GM21576 (cell line): Measurements from ENCODE around the gene NBPF3.
"Not testable (repeated sequence)": the region's sequence is repeated elsewhere in the genome, so short reads cannot be mapped to it uniquely, and the experiment has no call there.

Source experiments
- ATAC-seq: cut with Tn5 transposase; IDR thresholded peaks from one replicate; pipeline ENCODE4 v1.9.1; 2021; ENCODE audit warnings: mild to moderate bottlenecking, moderate library complexity; ENCODE audit not compliant: unreplicated experiment

The NBPF3 gene

GRCh38 chr1:21436488-21437340, 3.2 kb upstream of the NBPF3 start:
- ATAC-seq: no peak

- no peak for ATAC-seq
These were observed 2.6 kb upstream of the NBPF3 start for GRCh38 chr1:21437341-21437640.

- not testable (repeated sequence) for ATAC-seq
These were observed 1.2 kb upstream of the NBPF3 start for GRCh38 chr1:21438646-21439312.

- ATAC-seq: no peak
These were observed 604 bp upstream of the NBPF3 start for GRCh38 chr1:21439345-21439720.

DNA sequence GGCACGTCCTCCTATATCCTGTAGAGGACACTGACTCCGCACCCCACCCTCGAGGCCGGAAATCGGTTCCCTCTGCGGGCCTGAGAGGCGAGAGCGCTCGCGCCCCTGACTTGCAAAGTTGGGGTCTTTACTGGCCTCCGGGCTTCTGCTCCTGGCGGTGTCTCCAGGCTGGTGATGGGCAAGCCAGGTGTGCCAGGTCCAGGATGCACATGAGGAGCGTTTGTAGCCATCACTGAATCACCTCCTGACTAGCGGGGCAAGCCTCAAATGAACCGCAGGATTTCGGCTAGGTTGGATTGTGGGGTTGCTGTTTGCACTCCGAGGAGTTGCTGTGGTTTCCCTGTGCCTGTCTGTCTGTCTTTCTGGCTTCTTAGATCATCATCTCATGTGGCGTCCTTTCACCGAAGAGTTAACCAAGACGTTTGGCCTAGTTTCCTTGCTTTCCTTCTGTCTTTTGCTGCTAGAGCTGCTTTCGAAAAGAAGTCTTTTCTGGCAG, 741 bp downstream of the NBPF3 start:
- ATAC-seq: not testable (repeated sequence)

DNA sequence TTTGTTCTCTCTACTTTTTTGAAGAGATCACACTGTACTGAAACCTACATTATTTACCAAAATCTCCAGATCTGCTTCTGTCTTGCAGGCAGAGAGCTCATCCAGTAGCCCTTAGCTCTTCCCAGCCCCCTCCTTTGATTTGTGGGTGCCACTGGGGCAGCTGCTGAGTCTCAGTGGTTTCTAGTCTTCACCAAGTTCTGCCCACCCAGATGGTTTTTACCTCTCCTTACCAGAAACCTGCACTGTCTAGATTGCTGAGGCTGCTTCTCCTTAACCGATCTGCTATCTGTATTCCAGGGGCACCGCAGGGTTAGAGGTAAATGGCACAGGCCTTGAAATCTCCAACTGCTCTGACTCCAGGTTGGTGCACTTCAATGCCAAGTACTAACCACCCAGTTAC, 6.7 kb downstream of the NBPF3 start:
- ATAC-seq: not testable (repeated sequence)

GRCh38 chr1:21447311-21447710, 7.4 kb downstream of the NBPF3 start:
- ATAC-seq: no peak

- ATAC-seq: no peak
These were observed 10.0 kb downstream of the NBPF3 start for GRCh38 chr1:21449906-21450305.

DNA sequence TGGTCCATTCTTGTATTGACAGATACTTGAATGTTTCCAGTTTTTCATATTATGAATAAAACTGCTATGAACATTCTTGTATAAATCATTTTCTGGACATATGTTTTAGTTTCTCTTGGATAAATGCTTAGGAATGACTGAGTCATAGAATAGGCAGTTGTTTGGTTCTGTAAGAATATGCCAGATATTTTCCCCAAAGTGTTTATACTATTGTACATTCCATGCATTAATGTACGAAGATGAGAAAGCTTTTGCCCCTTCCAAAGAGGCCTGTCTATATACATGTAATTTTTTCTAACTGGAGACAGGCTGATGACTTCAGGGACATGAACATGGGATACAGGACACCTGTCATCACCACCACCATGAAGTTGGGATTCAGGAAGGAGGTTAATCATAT, 11.3 kb downstream of the NBPF3 start:
- ATAC-seq: no peak

- ATAC-seq: no peak
These were observed 12.1 kb downstream of the NBPF3 start for GRCh38 chr1:21451981-21452411.

DNA sequence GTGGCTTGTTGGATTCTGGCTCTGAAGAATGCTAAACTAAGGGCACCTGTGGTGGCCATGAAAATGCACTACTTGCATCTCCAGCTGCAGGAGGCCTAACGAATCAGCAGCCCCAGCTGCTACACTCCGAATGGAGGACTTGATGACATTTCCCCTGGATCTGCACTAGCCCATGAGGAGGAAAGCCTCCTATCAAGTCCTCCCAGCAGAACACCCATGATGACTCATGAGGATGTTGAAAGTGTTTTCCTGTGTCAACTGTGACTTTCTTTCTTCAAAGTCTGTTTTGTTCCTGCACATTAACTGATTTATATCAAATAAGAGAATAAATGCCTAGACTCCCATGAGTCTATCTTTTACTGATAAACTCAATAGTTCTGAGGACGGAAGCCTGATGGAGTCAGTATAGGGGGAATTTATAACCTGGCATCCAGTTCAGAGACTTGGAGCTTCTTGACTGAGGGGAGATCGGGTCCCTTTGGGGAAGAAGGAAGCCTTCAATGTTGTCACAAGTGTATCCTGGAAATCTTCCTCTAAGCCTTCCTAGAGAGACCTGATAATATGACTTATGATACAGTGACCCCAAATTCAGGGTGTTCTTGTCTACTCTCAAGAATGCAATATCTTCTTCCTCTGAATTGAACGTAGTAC, 14.2 kb downstream of the NBPF3 start:
- ATAC-seq: not testable (repeated sequence)

DNA sequence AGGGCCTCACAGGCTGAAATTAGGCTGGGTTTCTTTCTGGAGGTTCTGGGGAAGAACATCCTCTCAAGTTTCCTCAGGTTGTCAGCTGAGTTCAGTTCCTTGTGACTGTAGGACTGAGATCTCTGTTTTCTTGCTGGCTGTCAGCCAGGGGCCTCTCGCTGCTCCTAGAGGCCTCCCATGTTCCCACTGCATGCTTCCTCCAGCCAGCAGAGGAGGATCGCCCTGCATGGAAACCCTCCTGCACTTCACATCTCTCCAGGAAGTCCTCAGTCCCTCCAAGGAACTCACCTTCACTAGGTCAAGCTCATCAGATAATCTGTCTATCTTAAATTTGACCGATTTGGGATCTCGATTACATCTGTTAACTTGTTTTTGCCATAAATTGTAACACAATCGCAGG, 15.0 kb downstream of the NBPF3 start:
- ATAC-seq: not testable (repeated sequence)

GRCh38 chr1:21457654-21458053, 17.7 kb downstream of the NBPF3 start:
- no peak for ATAC-seq

DNA sequence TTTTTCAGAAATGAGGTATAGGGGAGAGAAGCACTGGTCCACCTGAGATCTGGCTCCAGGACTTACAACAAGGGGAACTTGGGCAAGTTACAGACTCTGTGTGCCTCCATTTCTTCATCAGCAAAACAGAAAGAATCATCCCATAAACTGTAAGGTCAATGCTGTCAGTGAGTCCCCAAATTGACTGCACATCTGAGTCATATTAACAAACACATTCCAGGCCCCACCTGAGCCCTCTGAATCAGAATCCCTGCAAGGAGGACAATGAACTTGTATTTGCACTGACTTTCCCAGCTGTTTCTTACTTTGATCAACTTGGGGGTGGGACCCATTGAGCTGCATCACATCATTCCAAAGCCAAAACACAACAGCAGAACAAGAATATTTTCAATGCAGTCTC, 25.2 kb downstream of the NBPF3 start:
- ATAC-seq: not testable (repeated sequence)

- not testable (repeated sequence) for ATAC-seq
These were observed 28.0 kb downstream of the NBPF3 start for GRCh38 chr1:21467946-21468345.

GRCh38 chr1:21468599-21468998, 28.7 kb downstream of the NBPF3 start:
- no peak for ATAC-seq

- ATAC-seq: no peak
These were observed 29.6 kb downstream of the NBPF3 start for GRCh38 chr1:21469581-21469980.

GRCh38 chr1:21472861-21473260, 32.9 kb downstream of the NBPF3 start:
- no peak for ATAC-seq

- ATAC-seq: no peak
These were observed 38.4 kb downstream of the NBPF3 start for GRCh38 chr1:21478356-21478755.

GRCh38 chr1:21483881-21484280, 43.9 kb downstream of the NBPF3 start:
- ATAC-seq: not testable (repeated sequence)

- ATAC-seq: no peak
These were observed 49.2 kb downstream of the NBPF3 start for GRCh38 chr1:21489146-21489545.
